Gastrocnemius medialis (tissue), 4 donors: ENCODE results near the gene UBE2L6. TPM values are rescaled to one million over a fixed set of nuclear protein-coding genes. Genes with fewer than 3 reads are reported as not detected.

ENCODE experiments used
- ATAC-seq, 2 donors: fragments of 150-250 bp; one replicate each; pipeline ENCODE4 v1.9.1; 2016
- DNase-seq, 2 donors: peaks; one replicate each; pipeline ENCODE4 v3.0.0-alpha.2; 2019
- H3K27ac ChIP-seq, 4 donors: fragments of 200-600 bp; sonication (generic); 1 replicate in 1 of 4; 2 replicates in 3 of 4; pipeline ENCODE4 v1.5.1; 2016 to 2018; ENCODE audit warnings: mild to moderate bottlenecking in 2 of 4, moderate library complexity in 1 of 4
- H3K27me3 ChIP-seq, 3 donors: fragments of 200-600 bp; sonication (generic) in 2 of 3; 1 replicate in 1 of 3; 2 replicates in 2 of 3; pipeline versions ENCODE4 v1.5.1 to v1.6.0; 2016 to 2019; ENCODE audit warnings: mild to moderate bottlenecking in 1 of 3, moderate library complexity in 1 of 3
- H3K36me3 ChIP-seq, 2 donors: fragments of 200-600 bp; sonication (generic) in 1 of 2; one replicate each; pipeline ENCODE4 v1.5.1; 2017 to 2018
- H3K4me1 ChIP-seq, 2 donors: fragments of 200-600 bp; sonication (generic) in 1 of 2; one replicate each; pipeline ENCODE4 v1.5.1; 2016 to 2017; ENCODE audit warnings: mild to moderate bottlenecking in 2 of 2
- H3K4me3 ChIP-seq, 4 donors: fragments of 200-600 bp; sonication (generic) in 3 of 4; 1 replicate in 1 of 4; 2 replicates in 3 of 4; pipeline ENCODE4 v1.5.1; 2016 to 2019; ENCODE audit warnings: mild to moderate bottlenecking in 2 of 4
- H3K9me3 ChIP-seq, 3 donors: fragments of 200-600 bp; sonication (generic) in 2 of 3; 1 replicate in 1 of 3; 2 replicates in 2 of 3; pipeline ENCODE4 v1.5.1; 2016 to 2019
- POLR2A ChIP-seq, 2 donors: fragments of 450-650 bp; IDR thresholded peaks; one replicate each; pipeline ENCODE4 v1.6.1; 2017; ENCODE audit warnings: antibody characterized with exemption in 2 of 2, mild to moderate bottlenecking in 2 of 2, moderate library complexity in 2 of 2
- in situ Hi-C, 4 donors: fragments of 200-750 bp; cut with MboI; loops; one replicate each; pipeline versions ENCODE4 v1.15.0 to v1.8.0; 2017; ENCODE audit warnings: low sequenced_read_pairs in 4 of 4
- intact Hi-C: fragments of 100-400 bp; cut with DNase I; formaldehyde crosslinking; loops from one replicate; pipeline ENCODE4 v1.15.1; 2023; ENCODE audit warnings: low total_unique reads
- total RNA-seq, 4 donors: library from RNA; depleted of rRNA; stranded (reverse); fragments of >200 nt; gene quantifications; one replicate each; pipeline versions ENCODE4 v1.1.0 to v1.2.3, GENCODE V29; 2016
- TF ChIP-seq, protein P1 (sequence below), 5 experiments: fragments of 450-650 bp in 3 of 5; fragments of 200-600 bp in 2 of 5; sonication (generic) in 2 of 5; IDR thresholded peaks in 4 of 5; conservative IDR thresholded peaks in 1 of 5; 1 replicate in 4 of 5; 2 replicates in 1 of 5; pipeline ENCODE4 v1.5.1; 2016 to 2019; ENCODE audit warnings: antibody characterized with exemption in 5 of 5, mild to moderate bottlenecking in 3 of 5, moderate library complexity in 3 of 5

Gene UBE2L6
- total RNA-seq, 4 donors from 2014 or later: 5.5 to 9.0 (median 6.7) TPM

- Histone ChIP-seq H3K27me3 (no peaks in the 10 kb centered on the region), H3K4me3 (no peak overlapping the region), H3K4me1 (peaks cover 13 to 19% of the 10 kb centered on the region in 2 donors), H3K27ac (no peak overlapping the region), H3K36me3 (peaks cover 0 to 4% of the 10 kb centered on the region in 2 donors), H3K9me3 (no peaks in the 10 kb centered on the region)
- TF ChIP-seq POLR2A (IDR thresholded peaks at IDR 0.05): no peak
- TF ChIP-seq, protein P1, sequence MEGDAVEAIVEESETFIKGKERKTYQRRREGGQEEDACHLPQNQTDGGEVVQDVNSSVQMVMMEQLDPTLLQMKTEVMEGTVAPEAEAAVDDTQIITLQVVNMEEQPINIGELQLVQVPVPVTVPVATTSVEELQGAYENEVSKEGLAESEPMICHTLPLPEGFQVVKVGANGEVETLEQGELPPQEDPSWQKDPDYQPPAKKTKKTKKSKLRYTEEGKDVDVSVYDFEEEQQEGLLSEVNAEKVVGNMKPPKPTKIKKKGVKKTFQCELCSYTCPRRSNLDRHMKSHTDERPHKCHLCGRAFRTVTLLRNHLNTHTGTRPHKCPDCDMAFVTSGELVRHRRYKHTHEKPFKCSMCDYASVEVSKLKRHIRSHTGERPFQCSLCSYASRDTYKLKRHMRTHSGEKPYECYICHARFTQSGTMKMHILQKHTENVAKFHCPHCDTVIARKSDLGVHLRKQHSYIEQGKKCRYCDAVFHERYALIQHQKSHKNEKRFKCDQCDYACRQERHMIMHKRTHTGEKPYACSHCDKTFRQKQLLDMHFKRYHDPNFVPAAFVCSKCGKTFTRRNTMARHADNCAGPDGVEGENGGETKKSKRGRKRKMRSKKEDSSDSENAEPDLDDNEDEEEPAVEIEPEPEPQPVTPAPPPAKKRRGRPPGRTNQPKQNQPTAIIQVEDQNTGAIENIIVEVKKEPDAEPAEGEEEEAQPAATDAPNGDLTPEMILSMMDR (IDR thresholded peaks at IDR 0.05 in 4 of 5, conservative IDR thresholded peaks at IDR 0.05 in 1 of 5): no peak
- no peak for DNase-seq
- intact Hi-C loops: loop anchor here (5.0 kb wide), 1 partner anchor 182 kb away; no protein-coding TSS in a partner anchor
- in situ Hi-C loops: loop anchor here in 3 of 4 donors (5.0 to 10.0 kb wide), 3 partner anchors 37 to 184 kb away; no protein-coding TSS in a partner anchor
- ATAC-seq: no peak
Observed at GRCh38 chr11:57529012-57529411, 38.5 kb downstream of the UBE2L6 start.

- in situ Hi-C loops: loop anchor here in 3 of 4 donors (5.0 to 10.0 kb wide), 3 partner anchors 35 to 182 kb away; no protein-coding TSS in a partner anchor
- Histone ChIP-seq H3K27me3 (no peaks in the 10 kb centered on the region), H3K4me3 (no peak overlapping the region), H3K36me3 (peaks cover 0 to 4% of the 10 kb centered on the region in 2 donors), H3K4me1 (peaks cover 13 to 19% of the 10 kb centered on the region in 2 donors), H3K27ac (no peak overlapping the region), H3K9me3 (no peaks in the 10 kb centered on the region)
- ATAC-seq: no peak
- no peak for TF ChIP-seq POLR2A (IDR thresholded peaks at IDR 0.05)
- TF ChIP-seq, protein P1 (IDR thresholded peaks at IDR 0.05 in 4 of 5, conservative IDR thresholded peaks at IDR 0.05 in 1 of 5): peak; percentile 89 to 96 (median 94)
- DNase-seq: no peak
- intact Hi-C loops: loop anchor here (2.0 to 5.0 kb wide), 2 partner anchors 70 to 180 kb away; no protein-coding TSS in a partner anchor
Observed at GRCh38 chr11:57527056-57527631, 40.3 kb downstream of the UBE2L6 start.

GRCh38 chr11:57523419-57523818 lies 44.1 kb downstream of the UBE2L6 start:
- Histone ChIP-seq H3K4me3 (no peak overlapping the region), H3K36me3 (peaks cover 0 to 4% of the 10 kb centered on the region in 2 donors), H3K9me3 (no peaks in the 10 kb centered on the region), H3K27ac (no peak overlapping the region), H3K4me1 (no peaks in the 10 kb centered on the region), H3K27me3 (no peaks in the 10 kb centered on the region)
- ATAC-seq (no peak), DNase-seq (no peak)
- no peak for TF ChIP-seq POLR2A (IDR thresholded peaks at IDR 0.05)
- TF ChIP-seq, protein P1 (IDR thresholded peaks at IDR 0.05 in 4 of 5, conservative IDR thresholded peaks at IDR 0.05 in 1 of 5): no peak
- in situ Hi-C loops: loop anchor here in 1 of 4 donors (10.0 kb wide), 1 partner anchor 179 kb away; no protein-coding TSS in a partner anchor
- intact Hi-C loops: no loop called here

GRCh38 chr11:57521116-57521515 lies 46.4 kb downstream of the UBE2L6 start:
- Histone ChIP-seq H3K36me3 (no peaks in the 10 kb centered on the region), H3K4me3 (no peak overlapping the region), H3K9me3 (no peaks in the 10 kb centered on the region), H3K27ac (no peak overlapping the region), H3K27me3 (no peaks in the 10 kb centered on the region), H3K4me1 (peaks cover under 1% of the 10 kb centered on the region in 2 donors)
- DNase-seq (no peak), ATAC-seq (no peak)
- intact Hi-C loops: no loop called here
- in situ Hi-C loops: loop anchor here in 1 of 4 donors (10.0 kb wide), 1 partner anchor 176 kb away; no protein-coding TSS in a partner anchor
- no peak for TF ChIP-seq POLR2A (IDR thresholded peaks at IDR 0.05)
- TF ChIP-seq, protein P1 (IDR thresholded peaks at IDR 0.05 in 4 of 5, conservative IDR thresholded peaks at IDR 0.05 in 1 of 5): no peak
